Skeletal muscle tissue (tissue), 4 donors: Measurements from ENCODE around the gene SH3BP4. TPM values are rescaled to one million over a fixed set of nuclear protein-coding genes. Genes with fewer than 3 reads are reported as not detected.

Source experiments
- H3K27ac ChIP-seq: one replicate; pipeline ENCODE4 v1.7.0; 2013; ENCODE audit warnings: mild to moderate bottlenecking, low read depth, low read length, inconsistent platforms
- H3K27me3 ChIP-seq, 3 donors: one replicate each; pipeline ENCODE4 v1.7.0; 2013; ENCODE audit warnings: low read length in 3 of 3; ENCODE audit not compliant: control insufficient read depth in 3 of 3, insufficient read depth in 3 of 3
- H3K36me3 ChIP-seq, 3 donors: one replicate each; pipeline ENCODE4 v1.7.0; 2013; ENCODE audit warnings: low read length in 3 of 3; ENCODE audit not compliant: control insufficient read depth in 3 of 3, insufficient read depth in 3 of 3
- H3K4me1 ChIP-seq, 3 donors: one replicate each; pipeline ENCODE4 v1.7.0; 2013; ENCODE audit warnings: low read length in 3 of 3, mild to moderate bottlenecking in 3 of 3; ENCODE audit not compliant: control insufficient read depth in 3 of 3, insufficient read depth in 3 of 3
- H3K4me3 ChIP-seq, 3 donors: one replicate each; pipeline ENCODE4 v1.7.0; 2013; ENCODE audit warnings: low read length in 3 of 3
- H3K9ac ChIP-seq, 3 donors: one replicate each; pipeline ENCODE4 v1.7.0; 2013; ENCODE audit warnings: low read length in 3 of 3, mild to moderate bottlenecking in 3 of 3, moderate library complexity in 2 of 3, low read depth in 1 of 3
- H3K9me3 ChIP-seq, 3 donors: one replicate each; pipeline ENCODE4 v1.7.0; 2013; ENCODE audit warnings: low read length in 3 of 3; ENCODE audit not compliant: control insufficient read depth in 3 of 3
- total RNA-seq: library from RNA; depleted of rRNA; stranded (reverse); fragments of >200 nt; gene quantifications from one replicate; pipeline ENCODE4 v1.2.3, GENCODE V29; 2014
- donor health status: Osteomylitis.

SH3BP4 gene
- total RNA-seq, 1 donor from 2014 or later = 8.9 TPM

DNA sequence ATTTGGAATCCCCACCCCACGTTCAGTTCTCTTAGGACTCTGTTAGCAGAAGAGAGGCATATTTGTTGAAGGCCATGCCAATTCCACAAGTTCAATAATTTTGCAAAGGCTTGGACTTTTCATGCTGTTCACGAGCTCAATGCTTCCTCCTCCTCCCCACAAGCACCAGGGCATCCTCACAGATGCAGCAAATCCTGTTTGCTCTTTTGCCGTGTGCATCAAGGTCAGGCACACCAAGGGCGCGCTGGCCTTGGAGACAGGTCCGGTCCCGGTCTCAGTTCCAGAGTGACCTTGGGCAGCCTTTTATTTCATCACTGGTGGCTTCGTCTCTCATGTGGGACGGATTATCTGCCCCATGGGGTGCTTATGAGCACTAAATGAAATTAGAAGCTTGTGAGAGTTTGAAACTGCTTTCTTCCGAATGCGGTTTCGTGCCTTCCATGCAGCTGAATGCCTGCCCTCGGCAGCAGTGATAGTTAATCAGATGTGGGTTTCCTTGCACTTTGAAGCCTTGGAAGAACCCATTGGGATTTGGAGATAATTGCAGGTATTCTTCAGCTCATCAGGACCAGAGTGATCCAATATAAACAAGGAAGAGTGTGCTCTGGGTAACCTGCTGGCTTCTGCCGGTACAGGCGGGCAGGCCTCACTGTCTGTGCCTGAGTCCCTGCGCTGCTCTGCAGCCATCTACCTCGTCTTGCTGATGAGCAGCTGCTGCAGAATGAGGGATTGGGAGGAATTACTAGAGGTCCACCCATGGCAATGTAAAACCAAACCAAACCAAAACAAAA lies 140.8 kb downstream of the SH3BP4 start:
- H3K27ac ChIP-seq = no peak overlapping the region
- H3K9ac ChIP-seq = no peak overlapping the region
- no peaks in the 10 kb centered on the region for H3K36me3 ChIP-seq
- peaks cover 3 to 4% (median 3%) of the 10 kb centered on the region in 3 donors for H3K4me1 ChIP-seq
- H3K27me3 ChIP-seq = peaks cover 3 to 14% (median 8%) of the 10 kb centered on the region in 3 donors
- no peak overlapping the region for H3K4me3 ChIP-seq
- no peaks in the 10 kb centered on the region for H3K9me3 ChIP-seq

DNA sequence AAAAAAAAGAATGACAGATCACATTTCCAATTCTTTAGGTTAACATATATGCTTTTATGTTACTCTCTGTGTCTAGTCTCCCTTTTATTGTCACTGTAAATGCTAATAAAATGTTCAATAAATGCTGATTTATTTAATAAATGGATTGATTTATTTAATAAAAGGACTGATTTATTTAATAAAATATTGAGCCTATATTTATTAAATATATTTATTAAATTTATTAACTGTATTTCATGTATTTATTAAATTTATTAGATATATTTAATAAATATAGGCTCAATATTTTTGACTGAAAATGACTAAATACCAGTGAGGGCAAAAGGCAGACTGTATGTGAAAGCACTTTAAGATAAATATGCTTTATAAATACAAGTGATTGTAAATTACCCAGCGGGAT lies 142.6 kb downstream of the SH3BP4 start:
- Histone ChIP-seq H3K9ac (no peak overlapping the region), H3K36me3 (no peaks in the 10 kb centered on the region), H3K27ac (no peak overlapping the region), H3K4me3 (no peak overlapping the region), H3K27me3 (peaks cover 0 to 12% (median 4%) of the 10 kb centered on the region in 3 donors), H3K4me1 (no peaks in the 10 kb centered on the region), H3K9me3 (no peaks in the 10 kb centered on the region)

DNA sequence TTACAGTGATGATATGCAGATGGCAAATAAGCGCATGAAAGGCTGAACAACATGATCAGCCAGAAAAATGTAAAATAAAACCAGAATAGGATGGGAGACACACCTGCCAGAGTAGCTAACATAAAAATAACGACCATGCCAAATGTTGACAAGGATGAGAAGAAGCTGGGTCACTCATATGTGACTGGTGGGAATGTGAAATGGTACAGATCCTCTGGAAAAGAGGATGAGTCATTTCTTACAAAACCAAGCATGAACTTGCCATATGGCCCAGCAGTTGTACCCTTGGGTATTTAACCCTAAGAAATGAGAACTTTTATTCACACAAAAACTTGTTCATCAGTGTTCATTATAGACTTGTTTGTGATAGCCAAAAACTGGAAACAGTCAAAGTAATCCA lies 143.8 kb downstream of the SH3BP4 start:
- Histone ChIP-seq H3K36me3 (no peaks in the 10 kb centered on the region), H3K9ac (no peak overlapping the region), H3K4me1 (no peaks in the 10 kb centered on the region), H3K27ac (no peak overlapping the region), H3K9me3 (no peaks in the 10 kb centered on the region), H3K27me3 (peaks cover 0 to 7% (median 4%) of the 10 kb centered on the region in 3 donors), H3K4me3 (no peak overlapping the region)

DNA sequence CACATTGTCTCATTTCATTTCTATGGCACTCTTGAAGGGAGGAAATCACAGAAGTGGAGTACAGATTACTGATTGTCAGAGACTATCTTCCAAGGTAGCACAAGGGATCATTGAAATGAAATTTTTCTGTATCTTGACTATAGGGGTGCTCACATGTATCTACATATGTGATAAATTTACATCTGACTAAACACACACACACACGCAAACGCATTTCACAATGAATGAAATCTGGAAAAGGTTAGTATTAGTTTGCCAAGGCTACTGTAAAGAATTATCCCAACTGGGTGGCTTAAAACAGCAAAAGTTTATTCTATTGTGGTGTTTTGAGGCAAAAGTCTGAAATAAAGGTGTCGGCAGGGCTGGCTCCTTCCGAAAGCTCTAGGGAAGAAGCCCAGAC lies 144.6 kb downstream of the SH3BP4 start:
- H3K4me3 ChIP-seq = no peak overlapping the region
- no peak overlapping the region for H3K9ac ChIP-seq
- no peaks in the 10 kb centered on the region for H3K4me1 ChIP-seq
- H3K36me3 ChIP-seq = no peaks in the 10 kb centered on the region
- H3K9me3 ChIP-seq = no peaks in the 10 kb centered on the region
- H3K27ac ChIP-seq = no peak overlapping the region
- peaks cover 0 to 7% (median 4%) of the 10 kb centered on the region in 3 donors for H3K27me3 ChIP-seq

DNA sequence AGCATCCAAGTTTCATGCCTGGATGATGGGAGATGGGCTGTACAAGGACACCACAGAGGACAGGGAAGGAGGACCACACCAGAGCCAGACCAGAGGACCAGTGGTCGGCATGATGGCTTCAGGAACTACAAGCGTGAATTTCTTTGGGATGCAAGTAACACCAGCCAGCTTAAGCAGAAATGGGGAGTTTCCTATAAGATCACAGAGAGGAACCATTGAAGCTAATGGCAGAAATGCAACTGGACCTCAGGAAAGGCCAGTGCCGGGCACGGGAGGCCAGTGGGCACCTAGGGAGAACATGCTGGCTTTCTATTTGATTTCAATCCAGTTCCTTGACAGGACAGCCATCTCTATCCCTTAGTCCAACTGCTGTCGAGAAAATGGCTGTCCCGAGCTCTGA lies 145.4 kb downstream of the SH3BP4 start:
- Histone ChIP-seq H3K4me1 (no peaks in the 10 kb centered on the region), H3K4me3 (no peak overlapping the region), H3K27ac (no peak overlapping the region), H3K9me3 (no peaks in the 10 kb centered on the region), H3K9ac (no peak overlapping the region), H3K36me3 (no peaks in the 10 kb centered on the region), H3K27me3 (peaks cover 0 to 7% (median 4%) of the 10 kb centered on the region in 3 donors)

DNA sequence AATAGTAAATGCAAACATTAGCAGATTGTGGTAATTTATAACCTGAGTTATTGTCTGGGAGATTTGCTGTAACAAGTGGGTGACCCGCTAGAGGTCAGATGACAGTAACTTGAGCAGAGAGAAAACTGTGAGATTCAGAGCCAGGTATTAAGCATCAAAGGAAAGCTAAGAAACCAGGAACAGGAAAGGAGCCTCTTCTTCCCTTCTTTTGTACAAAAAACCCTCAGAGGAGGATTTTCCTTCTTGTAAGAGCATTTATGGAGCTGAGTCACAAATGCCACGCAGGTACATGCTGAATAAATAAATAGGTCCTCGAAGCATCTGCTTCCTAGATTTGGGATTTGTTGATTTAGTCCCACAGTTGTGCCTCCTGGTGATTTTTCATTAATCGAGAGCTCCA lies 146.5 kb downstream of the SH3BP4 start:
- no peaks in the 10 kb centered on the region for H3K9me3 ChIP-seq

DNA sequence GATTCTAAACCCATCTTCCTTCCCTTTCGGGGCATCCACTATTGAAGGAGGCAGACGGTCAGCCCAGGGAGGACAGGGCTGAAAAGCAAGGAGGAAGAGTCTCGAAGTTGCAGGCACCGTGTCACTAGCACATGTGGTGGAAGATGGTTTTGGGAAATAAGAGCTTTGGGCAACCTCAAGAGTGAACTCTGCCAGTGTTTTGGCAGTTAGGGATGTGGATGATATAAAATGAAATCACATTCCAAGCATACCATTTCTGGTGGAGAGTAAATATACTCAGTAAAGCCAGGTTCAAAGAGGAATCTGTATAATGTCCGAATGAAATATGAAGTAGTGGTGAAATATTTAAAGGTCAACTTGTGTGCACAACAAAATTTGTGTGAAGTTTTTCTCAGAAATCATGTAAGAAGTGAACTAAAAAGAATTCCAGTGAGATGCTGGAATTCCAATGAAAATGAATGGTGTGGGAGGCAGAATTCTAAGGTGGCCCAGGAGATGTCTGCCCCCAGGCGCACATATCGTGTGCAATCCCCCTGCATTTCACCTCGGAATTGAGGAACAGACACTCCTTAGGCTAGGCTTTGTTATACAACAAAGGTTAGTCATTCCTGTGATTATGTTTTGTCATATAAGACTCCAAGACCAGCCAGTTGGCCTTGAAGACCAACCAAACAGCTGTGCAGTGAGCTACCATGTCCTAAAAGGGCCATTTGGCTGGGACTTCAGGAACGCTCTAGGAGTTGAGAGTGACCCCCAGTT lies 147.1 kb downstream of the SH3BP4 start:
- Histone ChIP-seq H3K9me3 (no peaks in the 10 kb centered on the region), H3K27me3 (peaks cover 0 to 4% (median 0%) of the 10 kb centered on the region in 3 donors), H3K4me1 (no peaks in the 10 kb centered on the region), H3K36me3 (no peaks in the 10 kb centered on the region), H3K9ac (no peak overlapping the region), H3K4me3 (no peak overlapping the region), H3K27ac (no peak overlapping the region)

More for the DNA sequence above, 146.5 kb downstream of the SH3BP4 start:
- Histone ChIP-seq H3K27me3 (peaks cover 0 to 4% (median 4%) of the 10 kb centered on the region in 3 donors), H3K9ac (no peak overlapping the region), H3K4me3 (no peak overlapping the region), H3K27ac (no peak overlapping the region), H3K4me1 (no peaks in the 10 kb centered on the region), H3K36me3 (no peaks in the 10 kb centered on the region)

DNA sequence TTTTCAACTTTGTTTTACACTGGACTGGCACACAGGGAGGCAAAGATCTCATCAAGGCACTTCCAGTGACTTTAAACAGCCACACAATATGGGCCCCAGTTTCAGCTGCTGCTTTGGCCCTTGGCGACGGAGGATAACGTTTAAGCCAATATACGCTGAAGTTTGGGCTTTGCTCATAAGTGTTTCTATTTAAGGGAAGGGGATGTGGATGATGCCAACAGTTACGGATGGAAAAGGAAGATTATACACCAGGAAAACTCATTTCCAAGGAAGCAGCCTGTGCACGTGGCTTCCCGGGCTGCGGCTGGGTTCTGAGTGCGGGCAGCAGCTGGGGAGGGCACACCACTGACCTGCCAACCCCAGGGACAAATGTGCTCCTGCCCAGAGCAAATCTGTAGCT lies 151.1 kb downstream of the SH3BP4 start:
- H3K27me3 ChIP-seq = no peaks in the 10 kb centered on the region
- no peak overlapping the region for H3K27ac ChIP-seq
- H3K4me3 ChIP-seq = no peak overlapping the region
- no peaks in the 10 kb centered on the region for H3K9me3 ChIP-seq
- no peaks in the 10 kb centered on the region for H3K4me1 ChIP-seq
- H3K36me3 ChIP-seq = no peaks in the 10 kb centered on the region
- no peak overlapping the region for H3K9ac ChIP-seq
